Activated naive CD8-positive, alpha-beta T cell treated with anti-CD3 and anti-CD28 coated beads for 36 hours (primary cell): ENCODE results near the gene FAM98C. TPM values are rescaled to one million over a fixed set of nuclear protein-coding genes. Genes with fewer than 3 reads are reported as not detected.
"Not testable (repeated sequence)": the region's sequence is repeated elsewhere in the genome, so short reads cannot be mapped to it uniquely, and the experiment has no call there.

Experiments used
- DNase-seq: peaks from one replicate; pipeline ENCODE4 v3.0.0; 2021
- H3K27ac Mint-ChIP-seq: one replicate; pipeline ENCODE4 v1.8.0; 2022; ENCODE audit warnings: mild to moderate bottlenecking, moderate library complexity, mixed read lengths
- H3K27me3 Mint-ChIP-seq: one replicate; pipeline ENCODE4 v1.8.0; 2022; ENCODE audit warnings: mild to moderate bottlenecking, mixed read lengths
- H3K36me3 Mint-ChIP-seq: one replicate; pipeline ENCODE4 v1.8.0; 2021; ENCODE audit warnings: mild to moderate bottlenecking, mixed read lengths
- H3K4me1 Mint-ChIP-seq: one replicate; pipeline ENCODE4 v1.8.0; 2021; ENCODE audit warnings: mixed read lengths
- H3K4me3 Mint-ChIP-seq: one replicate; pipeline ENCODE4 v1.8.0; 2022; ENCODE audit warnings: mild to moderate bottlenecking, moderate library complexity, mixed read lengths
- H3K9me3 Mint-ChIP-seq: one replicate; pipeline ENCODE4 v1.8.0; 2022; ENCODE audit warnings: mixed read lengths
- total RNA-seq, 2 experiments: library from RNA; stranded (reverse); gene quantifications; one replicate each; pipeline ENCODE4 v1.2.3, GENCODE V29; 2021

The FAM98C gene
- total RNA-seq, 2 experiments from 2014 or later = 8.1 to 9.3 TPM

DNA sequence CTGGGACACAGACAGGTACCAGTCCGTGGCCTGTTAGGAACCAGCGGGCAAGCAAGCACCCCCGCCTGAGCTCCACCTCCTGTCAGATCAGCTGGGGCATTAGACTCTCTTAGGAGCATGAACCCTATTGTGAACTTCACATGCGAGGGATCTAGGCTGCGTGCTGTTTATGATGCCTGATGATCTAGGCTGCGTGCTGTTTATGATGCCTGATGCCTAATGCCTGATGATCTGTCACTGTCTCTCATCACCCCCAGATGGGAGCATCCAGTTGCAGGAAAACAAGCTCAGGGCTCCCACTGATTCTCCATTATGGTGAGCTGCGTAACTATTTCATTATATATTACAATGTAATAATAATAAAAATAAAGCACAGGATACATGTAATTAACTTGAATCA, 19.5 kb downstream of the FAM98C start:
- Mint-ChIP-seq H3K27me3 (peaks cover 10% of the 10 kb centered on the region), H3K9me3 (no peaks in the 10 kb centered on the region), H3K27ac (no peak overlapping the region), H3K36me3 (no peaks in the 10 kb centered on the region), H3K4me3 (no peak overlapping the region), H3K4me1 (peaks cover 14% of the 10 kb centered on the region)
- DNase-seq = no peak

DNA sequence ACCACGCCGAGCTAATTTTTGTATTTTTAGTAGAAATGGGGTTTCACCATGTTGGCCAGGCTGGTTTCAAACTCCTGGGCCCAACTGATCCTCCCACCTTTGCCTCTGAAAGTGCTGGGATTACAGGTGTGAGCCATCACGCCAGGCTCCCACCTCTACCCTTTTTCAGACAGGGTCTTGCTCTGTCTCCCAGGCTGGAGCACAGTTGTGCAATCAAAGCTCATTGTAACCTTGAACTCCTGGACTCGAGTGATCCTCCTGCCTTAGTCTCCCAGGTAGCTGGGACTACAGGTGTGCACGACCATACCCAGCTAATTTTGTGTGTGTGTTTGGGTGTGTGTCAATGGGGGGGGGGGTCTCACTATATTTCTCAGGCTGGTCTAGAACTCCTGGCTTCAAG, 21.4 kb downstream of the FAM98C start:
- Mint-ChIP-seq H3K4me1 (peaks cover 10% of the 10 kb centered on the region), H3K27me3 (peaks cover 19% of the 10 kb centered on the region), H3K27ac (no peak overlapping the region), H3K36me3 (no peaks in the 10 kb centered on the region), H3K4me3 (no peak overlapping the region), H3K9me3 (no peaks in the 10 kb centered on the region)
- DNase-seq = no peak

DNA sequence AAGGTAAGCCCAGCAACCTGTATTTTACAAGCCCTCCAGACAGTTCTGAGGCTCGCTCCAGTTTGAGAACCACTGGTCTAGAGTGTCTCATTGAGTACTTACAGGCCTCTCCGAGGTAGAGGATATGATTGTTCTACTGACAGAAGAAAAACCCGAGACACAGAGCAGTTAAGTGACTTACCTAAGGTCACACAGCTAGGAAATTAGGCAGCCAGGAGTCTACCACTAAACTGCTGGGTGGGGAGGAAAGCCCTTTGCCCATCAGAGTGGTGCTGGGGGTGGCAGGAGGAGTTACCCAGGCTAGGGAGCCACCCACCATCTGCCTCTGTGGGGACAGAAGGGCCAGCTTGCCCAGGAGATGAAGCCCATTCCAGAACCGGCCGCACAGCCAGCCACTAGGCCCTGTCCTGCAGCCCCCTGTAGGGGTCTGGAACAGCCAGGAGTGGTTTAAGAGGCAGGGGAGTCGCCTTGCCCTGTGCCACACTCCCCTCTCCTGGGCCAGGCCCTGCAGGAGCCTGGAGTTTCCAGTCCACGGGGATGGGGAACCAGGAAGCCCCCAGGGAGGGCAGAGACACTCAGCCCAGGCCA, 22.4 kb downstream of the FAM98C start:
- no peak overlapping the region for H3K4me3 Mint-ChIP-seq
- H3K27me3 Mint-ChIP-seq = peaks cover 19% of the 10 kb centered on the region
- peak overlapping the region; percentile 68 for H3K27ac Mint-ChIP-seq
- no peak for DNase-seq
- no peaks in the 10 kb centered on the region for H3K36me3 Mint-ChIP-seq
- no peaks in the 10 kb centered on the region for H3K9me3 Mint-ChIP-seq
- peaks cover 15% of the 10 kb centered on the region for H3K4me1 Mint-ChIP-seq

DNA sequence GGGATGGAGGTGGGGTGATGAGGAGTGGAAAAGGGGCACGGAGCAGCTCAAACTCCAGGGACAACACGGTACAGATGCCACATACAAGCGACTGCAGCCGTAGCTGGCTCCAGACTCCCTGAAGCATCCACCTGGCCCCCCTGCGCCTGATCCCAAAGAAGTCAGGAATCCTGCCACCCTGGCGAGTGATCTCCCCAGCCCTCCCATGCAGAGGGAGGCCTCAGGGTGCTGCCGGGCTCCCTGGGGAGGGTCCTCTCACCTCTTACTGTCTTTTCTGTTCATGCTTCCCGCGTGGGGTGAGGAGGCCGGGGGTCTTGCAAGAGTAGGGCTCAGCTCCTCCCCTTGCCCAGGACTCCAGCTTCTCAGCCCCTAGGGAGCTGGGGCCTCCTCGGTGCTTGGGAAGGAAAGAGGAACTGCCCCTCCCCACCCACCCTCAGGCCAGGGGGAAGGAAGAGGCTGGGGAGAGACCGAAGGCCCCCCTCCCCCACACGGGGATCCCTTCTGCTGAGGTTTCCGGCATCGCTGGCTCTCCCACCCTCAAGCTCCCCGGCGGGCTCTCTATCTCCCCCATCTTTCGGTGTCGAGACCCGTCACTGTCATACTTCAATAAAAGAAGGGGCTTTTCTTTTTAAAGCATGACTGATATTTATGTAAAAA, 23.0 kb downstream of the FAM98C start, which contains the start of gene RASGRP4:
Gene RASGRP4 (minus strand): TSS at position 410 of the 657 bp plus-strand sequence. CDS start 128 bp downstream, at position 282.
- peak; percentile 38 for DNase-seq
- H3K27me3 Mint-ChIP-seq = peaks cover 19% of the 10 kb centered on the region
- no peaks in the 10 kb centered on the region for H3K36me3 Mint-ChIP-seq
- peak within 1 kb of the TSS; percentile 68 for H3K27ac Mint-ChIP-seq
- H3K9me3 Mint-ChIP-seq = no peaks in the 10 kb centered on the region
- H3K4me1 Mint-ChIP-seq = peaks cover 15% of the 10 kb centered on the region
- no peak within 1 kb of the TSS for H3K4me3 Mint-ChIP-seq

DNA sequence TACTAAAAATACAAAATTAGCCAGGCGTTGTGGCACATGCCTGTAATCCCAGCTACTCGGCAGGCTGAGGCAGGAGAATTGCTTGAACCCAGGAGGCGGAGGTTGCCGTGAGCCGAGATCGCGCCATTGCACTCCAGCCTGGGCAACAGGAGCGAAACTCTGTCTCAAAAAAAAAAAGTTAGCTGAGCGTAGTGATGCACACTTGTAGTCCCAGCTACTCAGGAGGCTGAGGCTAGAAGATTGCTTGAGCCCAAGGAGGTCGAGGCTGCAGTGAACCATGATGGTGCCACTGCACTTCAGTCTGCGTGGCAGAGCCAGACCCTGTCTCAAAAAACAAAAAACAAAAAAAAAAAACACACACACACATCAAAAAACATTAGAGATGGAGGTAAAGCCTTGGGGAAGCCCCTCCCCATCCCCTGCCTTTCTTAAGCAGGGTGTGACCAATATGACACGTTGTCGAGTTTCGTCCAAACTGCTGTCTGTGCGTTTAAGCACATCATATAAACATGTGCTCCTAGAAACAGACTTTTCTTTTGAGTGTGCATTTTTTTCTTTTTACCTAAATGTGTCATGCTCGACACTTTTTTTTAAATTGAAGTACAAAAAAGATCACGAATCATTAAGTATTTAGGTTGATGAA, 24.3 kb downstream of the FAM98C start:
- H3K27me3 Mint-ChIP-seq = peaks cover 19% of the 10 kb centered on the region
- H3K4me3 Mint-ChIP-seq, H3K36me3 Mint-ChIP-seq, H3K9me3 Mint-ChIP-seq, H3K27ac Mint-ChIP-seq, DNase-seq: not testable (repeated sequence)
- H3K4me1 Mint-ChIP-seq = peaks cover 15% of the 10 kb centered on the region

DNA sequence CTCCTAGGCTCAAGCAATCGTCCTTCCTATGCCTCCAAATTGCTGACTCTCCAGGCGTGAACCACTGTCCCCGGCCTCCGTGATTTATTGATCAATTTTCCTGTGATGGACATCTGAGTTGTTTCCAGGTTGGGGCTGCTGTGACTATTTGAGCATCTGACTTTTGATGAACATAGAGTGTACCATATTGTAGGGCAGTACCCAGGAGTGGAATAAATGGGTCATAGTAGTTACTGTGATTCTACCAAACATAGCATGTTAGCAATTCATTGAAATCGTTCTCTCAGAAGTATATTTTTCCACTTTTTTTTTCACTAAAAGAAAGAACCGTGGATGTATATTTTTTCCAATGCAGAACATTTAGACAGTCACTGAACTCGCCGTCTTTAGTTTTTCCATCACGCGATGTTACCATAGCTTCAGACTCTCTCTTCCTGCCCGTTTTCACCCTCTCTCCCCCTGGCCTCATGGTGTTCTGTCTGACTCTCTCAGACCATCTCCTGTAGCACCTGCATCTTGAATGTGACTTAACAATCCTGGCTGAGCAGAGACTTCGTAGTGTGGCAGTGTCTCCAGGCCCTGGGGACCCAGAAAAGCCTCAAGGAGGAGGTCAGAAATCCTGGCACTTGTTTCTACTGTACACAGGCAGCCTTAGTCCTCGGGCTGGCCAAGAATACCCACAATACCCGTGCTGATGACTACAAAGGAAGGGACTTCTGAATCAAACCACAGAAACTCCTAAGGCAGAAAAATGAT, 26.3 kb downstream of the FAM98C start:
- Mint-ChIP-seq H3K27ac (peak overlapping the region; percentile 86), H3K27me3 (peaks cover 34% of the 10 kb centered on the region), H3K9me3 (no peaks in the 10 kb centered on the region), H3K4me1 (peaks cover 21% of the 10 kb centered on the region), H3K36me3 (no peaks in the 10 kb centered on the region), H3K4me3 (no peak overlapping the region)
- DNase-seq = peak; percentile 29

DNA sequence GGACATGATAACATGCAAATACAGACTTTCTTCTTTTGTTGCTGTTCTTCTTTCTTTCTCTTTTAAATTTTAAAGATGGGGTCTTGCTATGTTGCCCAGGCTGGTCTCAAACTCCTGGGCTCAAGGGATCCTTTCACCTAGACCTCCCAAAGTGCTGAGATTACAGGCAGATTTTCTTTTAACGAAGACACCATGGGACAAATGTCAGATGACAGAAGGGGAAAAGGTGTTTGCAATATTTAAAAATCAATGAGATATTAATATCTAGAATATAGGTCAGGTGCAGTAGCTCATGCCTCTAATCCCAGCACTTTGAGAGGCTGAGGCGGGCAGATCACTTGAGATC, 26.9 kb downstream of the FAM98C start:
- Mint-ChIP-seq H3K27ac (peak overlapping the region; percentile 86), H3K36me3 (no peaks in the 10 kb centered on the region), H3K4me1 (peaks cover 21% of the 10 kb centered on the region), H3K4me3 (no peak overlapping the region), H3K9me3 (no peaks in the 10 kb centered on the region), H3K27me3 (peaks cover 37% of the 10 kb centered on the region)
- DNase-seq = no peak

DNA sequence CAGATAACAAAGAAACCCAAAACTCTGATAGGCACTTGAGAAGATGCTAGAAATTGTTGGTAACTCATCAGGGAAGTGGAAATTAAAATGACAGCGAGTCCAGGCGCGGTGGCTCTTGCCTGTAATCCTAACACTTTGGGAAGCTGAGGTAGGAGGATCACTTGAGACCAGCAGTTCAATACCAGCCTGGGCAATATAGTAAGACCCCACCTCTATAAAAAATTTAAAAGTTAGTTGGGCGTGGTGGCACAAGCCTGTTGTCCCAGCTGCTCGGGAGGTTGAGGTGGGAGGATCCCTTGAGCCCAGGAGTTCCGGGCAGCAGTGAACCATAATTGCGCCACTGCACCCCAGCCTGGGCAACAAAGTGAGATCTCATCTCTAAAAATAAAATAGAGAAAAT, 28.0 kb downstream of the FAM98C start:
- Mint-ChIP-seq H3K27ac (no peak overlapping the region), H3K27me3 (peaks cover 47% of the 10 kb centered on the region), H3K36me3 (no peaks in the 10 kb centered on the region), H3K9me3 (no peaks in the 10 kb centered on the region), H3K4me3 (no peak overlapping the region), H3K4me1 (peaks cover 21% of the 10 kb centered on the region)
- no peak for DNase-seq

DNA sequence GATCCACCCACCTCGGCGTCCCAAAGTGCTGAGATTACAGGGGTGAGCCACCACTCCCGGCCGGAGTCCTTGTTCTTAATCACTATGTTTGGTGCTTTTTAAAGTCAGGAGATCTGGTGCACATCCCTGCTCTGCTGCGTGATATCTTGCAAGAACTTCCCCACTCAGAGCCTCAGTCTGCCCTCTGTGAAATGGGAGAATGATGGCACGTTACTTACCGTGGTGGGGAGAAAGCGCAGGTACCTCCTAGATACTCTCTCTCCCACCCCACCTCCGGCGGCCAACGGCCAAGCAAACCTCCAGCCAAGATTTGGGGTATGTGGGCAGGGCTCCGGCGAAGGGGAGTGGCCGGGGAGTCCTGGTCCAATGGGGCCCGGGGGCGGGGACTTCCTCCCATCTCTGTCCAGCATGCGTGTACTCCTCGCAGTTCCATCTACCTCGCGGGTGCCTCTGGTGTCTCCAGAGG, 30.4 kb downstream of the FAM98C start, which contains the start of gene RYR1:
Gene RYR1 (plus strand): TSS at position 424 of the 466 bp plus-strand sequence. CDS start 139 bp downstream, outside the sequence.
- peaks cover 50% of the 10 kb centered on the region for H3K27me3 Mint-ChIP-seq
- H3K27ac Mint-ChIP-seq = no peak within 1 kb of the TSS
- H3K9me3 Mint-ChIP-seq = no peaks in the 10 kb centered on the region
- H3K4me3 Mint-ChIP-seq = no peak within 1 kb of the TSS
- H3K36me3 Mint-ChIP-seq = no peaks in the 10 kb centered on the region
- H3K4me1 Mint-ChIP-seq = peaks cover 16% of the 10 kb centered on the region
- peak; percentile 50 for DNase-seq

DNA sequence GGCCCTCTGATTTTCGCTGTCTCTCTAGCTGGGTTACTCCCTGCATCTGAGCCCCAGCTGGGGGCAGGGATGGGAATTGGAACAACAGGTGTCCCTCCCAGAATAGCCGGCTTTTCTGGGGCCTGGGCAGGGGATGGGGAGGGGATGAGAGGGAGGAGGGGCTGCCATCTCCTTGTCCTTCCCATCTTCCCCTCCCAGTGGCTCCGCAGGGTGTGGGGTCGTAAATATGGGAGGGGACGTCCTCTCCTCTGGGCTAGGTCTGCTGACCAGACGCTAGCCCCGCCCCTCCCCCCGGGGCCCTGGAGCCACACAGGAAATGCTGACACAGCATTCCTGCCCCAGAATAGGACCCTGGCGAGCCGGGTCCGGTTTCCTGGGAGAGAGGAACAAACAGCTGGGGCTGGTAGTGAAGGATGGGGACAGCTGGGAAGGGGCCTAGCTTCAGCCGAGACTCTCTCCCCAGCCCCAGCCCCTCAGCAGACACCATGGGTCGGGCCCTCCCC, 31.7 kb downstream of the FAM98C start:
- no peak for DNase-seq
- Mint-ChIP-seq H3K27ac (no peak overlapping the region), H3K4me3 (no peak overlapping the region), H3K4me1 (peaks cover 8% of the 10 kb centered on the region), H3K36me3 (no peaks in the 10 kb centered on the region), H3K27me3 (peaks cover 45% of the 10 kb centered on the region), H3K9me3 (no peaks in the 10 kb centered on the region)

DNA sequence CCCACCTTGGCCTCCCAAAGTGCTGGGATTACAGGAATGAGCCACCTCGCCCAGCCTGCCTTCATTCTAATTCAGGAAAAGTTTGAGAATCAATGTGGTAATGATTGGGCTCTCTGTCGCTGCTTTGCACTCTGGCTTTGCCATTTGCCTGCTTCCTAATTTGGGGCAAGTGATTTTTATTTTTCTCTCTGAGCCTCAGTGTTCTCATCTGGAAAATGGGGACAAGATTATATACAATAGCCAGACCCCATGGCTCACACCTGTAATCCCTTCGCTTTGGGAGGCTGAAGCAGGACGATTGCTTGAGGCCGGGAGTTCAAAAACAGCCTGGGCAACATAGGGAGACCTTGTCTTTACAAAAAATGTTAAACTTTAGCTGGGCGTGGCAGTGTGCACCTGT, 34.4 kb downstream of the FAM98C start:
- Mint-ChIP-seq H3K4me1 (peaks cover 6% of the 10 kb centered on the region), H3K27ac (no peak overlapping the region), H3K27me3 (peaks cover 52% of the 10 kb centered on the region), H3K9me3 (no peaks in the 10 kb centered on the region), H3K36me3 (no peaks in the 10 kb centered on the region), H3K4me3 (no peak overlapping the region)
- DNase-seq = no peak

DNA sequence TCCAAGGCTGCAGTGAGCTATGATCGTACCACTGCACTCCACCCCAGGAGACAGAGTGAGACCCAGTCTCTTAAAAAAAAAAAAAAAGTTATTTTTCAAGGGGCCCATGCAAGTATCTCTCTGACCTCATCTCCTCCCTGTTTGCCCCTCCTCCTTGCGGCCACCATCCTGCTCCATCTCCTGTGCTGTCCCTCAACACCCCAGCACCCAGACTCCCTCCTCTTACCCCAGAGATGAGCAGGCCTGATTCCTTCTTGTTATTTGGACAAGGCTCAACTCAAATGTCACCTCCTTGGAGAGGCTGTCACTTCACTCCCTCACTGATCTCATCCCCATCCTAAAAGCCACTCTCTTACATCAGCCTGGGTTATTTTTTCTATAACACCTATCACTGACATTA, 35.0 kb downstream of the FAM98C start:
- Mint-ChIP-seq H3K4me1 (peaks cover 6% of the 10 kb centered on the region), H3K36me3 (no peaks in the 10 kb centered on the region), H3K27me3 (peaks cover 49% of the 10 kb centered on the region), H3K4me3 (no peak overlapping the region), H3K9me3 (no peaks in the 10 kb centered on the region), H3K27ac (no peak overlapping the region)
- no peak for DNase-seq

DNA sequence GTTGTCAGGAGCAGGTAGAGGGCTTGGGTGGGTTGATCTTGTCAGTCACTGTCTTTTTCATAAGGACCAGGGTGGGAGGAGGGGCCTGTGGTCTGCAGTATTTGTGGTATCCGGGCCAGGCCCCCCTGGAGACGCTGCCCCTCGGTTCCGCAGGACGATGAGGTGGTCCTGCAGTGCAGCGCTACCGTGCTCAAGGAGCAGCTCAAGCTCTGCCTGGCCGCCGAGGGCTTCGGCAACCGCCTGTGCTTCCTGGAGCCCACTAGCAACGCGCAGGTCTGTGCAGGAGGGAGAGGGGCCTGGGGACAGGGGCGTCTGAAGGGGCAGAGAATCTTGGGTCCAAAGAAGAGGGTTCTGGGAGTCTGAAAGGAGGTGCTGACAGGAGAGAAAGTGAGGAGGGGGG, 37.7 kb downstream of the FAM98C start:
- Mint-ChIP-seq H3K36me3 (no peaks in the 10 kb centered on the region), H3K4me1 (no peaks in the 10 kb centered on the region), H3K4me3 (no peak overlapping the region), H3K27ac (no peak overlapping the region), H3K9me3 (no peaks in the 10 kb centered on the region), H3K27me3 (peaks cover 27% of the 10 kb centered on the region)
- no peak for DNase-seq

DNA sequence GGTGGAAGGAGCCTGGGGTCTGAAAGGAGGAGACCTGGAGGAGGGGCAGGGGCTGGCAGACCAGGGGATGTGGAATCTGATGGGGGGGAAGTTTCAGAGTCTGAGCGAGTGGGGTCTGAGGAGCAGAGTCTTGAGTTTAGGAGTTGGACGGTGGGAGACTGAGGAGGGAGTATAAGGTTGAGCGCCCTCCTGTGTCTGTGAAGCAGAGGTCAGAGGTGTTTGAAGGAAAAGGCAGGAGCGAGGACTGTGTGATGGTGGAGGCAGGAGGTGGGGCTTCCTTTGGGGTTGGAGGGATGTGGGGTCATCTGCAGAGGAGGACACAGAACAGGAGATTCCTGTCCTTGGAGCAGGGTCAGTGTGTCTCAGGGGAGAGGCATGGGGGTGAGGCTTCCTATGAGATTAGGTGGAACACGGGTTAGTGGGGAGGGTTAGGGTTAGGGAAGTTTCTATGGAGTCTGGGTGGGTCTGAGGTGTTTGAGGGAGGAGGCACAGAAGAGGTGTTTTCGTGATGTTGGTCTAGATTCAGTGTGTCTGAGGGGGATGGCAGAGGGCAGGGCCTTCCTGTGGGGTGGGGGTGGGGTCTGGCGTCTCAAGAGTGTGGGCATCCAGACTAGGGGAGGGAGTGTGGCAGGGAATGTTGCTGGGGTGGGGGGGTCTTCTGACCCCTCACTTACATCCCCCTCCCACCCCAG, 38.9 kb downstream of the FAM98C start:
- Mint-ChIP-seq H3K9me3 (no peaks in the 10 kb centered on the region), H3K27me3 (peaks cover 19% of the 10 kb centered on the region), H3K4me1 (no peaks in the 10 kb centered on the region), H3K27ac (no peak overlapping the region), H3K4me3 (no peak overlapping the region), H3K36me3 (no peaks in the 10 kb centered on the region)
- no peak for DNase-seq
